Cortex of kidney (tissue), 1 donor: ENCODE measurements around the gene ANAPC1.
"Not testable (repeated sequence)": the region's sequence is repeated elsewhere in the genome, so short reads cannot be mapped to it uniquely, and the experiment has no call there.

Experiments used
- DNase-seq: peaks from one replicate; lab custom pipeline; 2025; lab: John Stamatoyannopoulos, UW

ANAPC1 gene

DNA sequence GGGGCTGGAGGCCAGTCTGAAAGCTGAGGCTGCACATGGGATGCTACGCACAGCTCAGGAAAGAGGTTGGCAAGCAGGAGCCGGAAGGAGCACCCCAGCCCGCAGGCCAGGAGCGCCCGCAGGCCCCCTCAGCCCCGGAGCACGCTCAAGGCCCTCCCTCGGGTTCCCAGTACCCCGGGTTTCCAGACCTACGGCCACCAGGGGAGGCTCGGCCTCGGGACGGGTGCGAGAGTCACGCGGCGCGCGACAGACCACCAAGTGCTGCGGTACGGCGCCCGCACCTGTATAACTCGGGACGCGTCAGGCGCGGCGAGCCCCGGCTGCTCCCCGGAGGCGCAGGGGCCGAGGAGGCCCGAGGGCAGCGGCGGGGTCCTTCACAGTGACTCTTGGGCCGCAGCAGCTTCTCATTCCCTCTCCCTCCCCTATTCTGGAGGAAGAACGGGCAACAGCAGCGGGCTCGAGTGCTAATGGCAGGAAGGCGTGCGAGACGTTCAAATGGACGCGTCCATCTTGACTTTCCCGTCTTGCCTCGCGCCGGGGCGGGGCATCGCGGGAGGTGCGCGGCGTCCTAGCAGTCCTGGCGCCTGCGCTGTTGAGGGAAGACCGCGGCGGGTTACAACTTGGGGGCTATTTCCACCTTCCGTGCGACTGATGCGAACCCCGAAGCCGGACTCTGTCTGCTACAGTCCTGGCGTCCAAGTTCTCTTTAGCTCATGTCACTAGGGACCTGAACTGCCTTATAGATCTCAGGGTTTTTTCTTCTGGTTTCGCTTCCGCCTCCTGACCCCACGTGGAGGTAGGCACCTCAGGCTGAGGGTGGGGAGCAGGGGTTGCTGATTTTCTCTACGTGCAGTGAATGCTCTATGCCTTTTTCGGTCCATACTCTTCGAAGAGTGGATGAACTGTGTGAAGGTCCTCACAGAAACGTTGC lies at the start of gene ANAPC1:
Gene ANAPC1, minus strand, starts transcription at position 533 of the 931 bp plus-strand sequence. CDS start 3,368 bp downstream, outside the sequence.
- DNase-seq: no peak

DNA sequence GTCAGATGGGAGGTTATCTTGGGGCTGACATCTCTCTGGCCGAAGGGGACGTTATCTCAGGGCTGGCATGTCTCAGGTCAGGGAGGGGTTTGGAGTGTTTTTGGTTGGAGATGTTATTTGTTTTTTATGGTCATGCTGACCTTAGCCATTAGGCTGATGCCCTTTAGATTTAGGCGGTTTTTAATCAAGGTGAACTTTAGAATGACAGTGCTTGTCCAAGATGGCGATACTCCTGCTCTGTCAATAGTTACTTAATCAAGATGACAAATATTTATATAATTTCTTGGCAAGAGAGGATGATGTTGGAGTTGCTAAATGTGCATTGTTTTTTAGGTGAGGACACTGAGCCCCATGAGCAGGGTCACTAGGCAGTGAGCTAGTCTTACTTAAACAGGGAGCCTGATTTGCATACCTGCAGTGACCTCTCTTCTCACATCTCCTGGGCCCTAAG lies 48.9 kb upstream of the ANAPC1 start:
- no peak for DNase-seq

- DNase-seq: no peak
Measured at GRCh38 chr2:111930875-111931274, 46.9 kb upstream of the ANAPC1 start.

DNA sequence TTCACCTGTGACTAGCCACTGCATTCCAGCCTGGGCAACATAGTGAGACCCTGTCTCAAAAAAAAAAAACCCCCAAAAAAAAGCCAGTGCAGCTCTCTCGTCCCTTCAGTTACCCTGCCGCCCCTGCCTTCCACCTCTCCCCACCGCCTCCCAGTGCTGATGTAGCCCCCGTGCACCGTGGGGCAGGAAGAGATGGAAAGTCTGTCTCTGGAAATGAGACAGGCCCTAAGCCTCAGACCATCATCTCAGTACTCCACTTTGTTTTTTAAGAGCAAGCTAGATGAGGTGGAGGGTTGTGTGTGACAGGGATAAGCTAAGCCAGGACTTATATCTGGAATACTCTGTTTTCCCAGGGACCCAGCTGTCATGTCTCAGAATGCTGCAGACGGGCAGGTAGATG lies 46.4 kb upstream of the ANAPC1 start:
- DNase-seq: no peak

GRCh38 chr2:111927723-111928122 lies 43.7 kb upstream of the ANAPC1 start:
- no peak for DNase-seq

- DNase-seq: no peak
Measured at GRCh38 chr2:111924617-111925107, 40.7 kb upstream of the ANAPC1 start.

DNA sequence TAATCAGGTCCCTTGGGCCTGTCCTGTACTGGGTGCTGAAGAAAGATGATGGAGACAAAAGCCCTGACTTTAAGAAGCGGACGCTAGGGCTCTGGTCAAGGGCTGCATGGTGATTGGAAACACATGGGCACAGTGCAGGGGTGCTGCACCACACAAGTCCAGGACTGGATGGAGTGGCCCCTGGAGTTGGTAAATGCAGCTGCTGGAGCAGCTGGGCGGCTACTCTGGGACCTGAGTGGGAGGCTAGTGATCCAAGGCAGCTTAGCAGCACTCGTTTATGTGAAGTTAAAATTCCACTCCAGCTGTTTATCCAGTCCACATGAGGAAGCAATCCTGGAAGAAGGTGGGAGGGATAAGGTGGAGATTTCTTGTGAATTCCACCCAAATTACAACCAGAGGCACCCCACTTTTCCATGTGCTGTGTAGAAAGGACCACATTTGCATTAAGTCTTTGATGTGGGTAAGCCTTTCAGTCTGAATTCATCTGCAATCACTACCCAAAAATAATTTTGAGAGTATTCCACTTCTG lies 39.3 kb upstream of the ANAPC1 start:
- DNase-seq: no peak

DNA sequence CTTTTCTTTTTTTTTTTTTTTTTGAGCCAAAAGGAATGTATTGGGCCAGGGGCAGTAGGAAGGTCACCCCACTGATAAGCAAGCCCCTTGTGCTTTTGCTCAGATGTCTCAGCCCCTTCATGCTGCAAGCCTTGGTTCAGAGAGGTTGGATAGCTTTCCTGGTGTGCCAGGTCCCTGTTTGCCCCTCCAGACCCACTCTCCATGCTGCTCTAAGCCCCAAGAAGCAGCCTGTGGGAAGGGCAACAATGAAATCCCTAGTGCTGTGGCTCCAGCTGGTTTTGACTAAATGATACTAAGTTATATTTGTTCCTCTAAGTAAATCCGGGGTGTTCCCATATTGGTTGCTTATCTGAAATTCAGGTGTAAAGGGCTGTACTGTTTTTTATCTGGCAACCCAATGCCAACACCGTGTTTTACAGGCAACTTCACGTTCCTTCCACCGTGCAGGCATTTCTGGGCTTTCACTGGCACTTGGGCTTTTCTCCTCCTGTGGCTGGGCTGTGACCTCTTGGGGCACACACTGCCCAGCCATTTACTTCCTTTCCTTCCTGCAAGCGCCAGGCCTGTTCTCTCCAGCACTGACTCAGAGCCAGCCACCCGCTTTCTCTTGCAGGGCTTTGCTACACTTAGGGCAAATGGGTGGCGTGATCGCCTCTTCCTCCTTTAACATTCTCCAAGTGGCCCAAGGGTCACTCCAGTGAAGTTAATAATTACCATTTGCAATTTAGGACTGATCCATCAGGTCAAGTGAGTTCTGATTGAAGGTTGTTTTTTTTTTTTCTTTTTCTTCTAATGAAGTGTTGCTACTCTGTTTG lies 36.0 kb upstream of the ANAPC1 start:
- no peak for DNase-seq

DNA sequence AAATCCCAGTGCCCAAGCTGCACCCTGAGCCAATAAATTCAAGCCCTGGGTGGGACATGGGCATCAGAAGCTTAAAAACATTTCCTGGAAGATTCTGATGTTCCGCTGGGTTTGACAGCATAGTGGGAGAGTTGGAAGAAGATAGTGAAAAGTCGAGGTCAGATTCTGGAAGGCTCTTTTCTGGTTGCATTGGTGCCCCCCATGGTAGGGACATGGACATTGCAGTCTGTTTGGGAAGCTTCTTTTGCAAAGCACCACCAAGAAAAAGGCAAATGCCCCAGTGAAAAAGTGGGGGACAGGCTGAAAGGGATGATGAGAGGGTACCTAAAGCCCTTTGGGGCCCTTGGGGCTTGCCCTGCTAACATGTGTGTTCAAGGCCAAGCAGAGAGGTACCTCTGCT lies 35.4 kb upstream of the ANAPC1 start:
- DNase-seq: no peak

GRCh38 chr2:111918383-111918806 lies 34.4 kb upstream of the ANAPC1 start:
- DNase-seq: no peak

DNA sequence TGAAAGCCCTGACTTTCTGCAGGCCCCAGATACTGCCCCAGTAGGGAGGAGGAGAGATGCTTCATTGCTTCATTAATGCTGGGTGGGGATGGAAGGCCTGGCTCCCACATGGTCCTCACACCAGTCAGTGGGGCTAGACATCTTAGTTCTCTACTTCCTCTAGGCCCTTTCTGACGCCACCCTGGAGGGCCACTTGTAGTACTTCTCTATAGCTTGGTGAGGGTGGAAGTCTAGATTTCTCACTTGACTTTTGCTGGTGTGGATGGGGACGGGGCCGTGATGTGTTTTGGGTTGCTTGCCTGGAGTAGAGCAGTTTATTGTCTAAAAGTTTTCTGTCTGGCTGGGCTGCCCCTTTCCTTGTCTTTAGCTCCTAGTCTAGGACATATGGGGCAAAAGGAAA lies 33.1 kb upstream of the ANAPC1 start:
- DNase-seq: no peak

DNA sequence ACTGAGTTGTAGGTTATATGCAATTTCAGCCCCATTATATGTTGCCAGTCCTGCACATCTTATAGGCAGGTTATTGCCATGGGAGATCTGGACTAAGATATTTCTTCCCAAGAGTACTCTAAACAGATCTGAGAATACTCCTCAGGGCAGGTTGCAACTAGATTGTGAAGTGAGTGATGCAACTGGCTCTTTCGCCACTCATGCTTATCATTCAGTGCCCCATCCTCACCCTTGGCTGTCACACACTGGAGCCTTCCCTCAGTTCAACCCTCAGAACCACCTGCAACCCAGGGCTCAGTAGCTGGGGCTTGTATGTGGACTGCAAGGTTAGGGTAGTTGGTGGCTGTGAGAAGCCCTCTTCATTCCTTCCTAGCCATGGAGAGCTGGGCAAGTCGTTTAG lies 28.6 kb upstream of the ANAPC1 start:
- DNase-seq: no peak

DNA sequence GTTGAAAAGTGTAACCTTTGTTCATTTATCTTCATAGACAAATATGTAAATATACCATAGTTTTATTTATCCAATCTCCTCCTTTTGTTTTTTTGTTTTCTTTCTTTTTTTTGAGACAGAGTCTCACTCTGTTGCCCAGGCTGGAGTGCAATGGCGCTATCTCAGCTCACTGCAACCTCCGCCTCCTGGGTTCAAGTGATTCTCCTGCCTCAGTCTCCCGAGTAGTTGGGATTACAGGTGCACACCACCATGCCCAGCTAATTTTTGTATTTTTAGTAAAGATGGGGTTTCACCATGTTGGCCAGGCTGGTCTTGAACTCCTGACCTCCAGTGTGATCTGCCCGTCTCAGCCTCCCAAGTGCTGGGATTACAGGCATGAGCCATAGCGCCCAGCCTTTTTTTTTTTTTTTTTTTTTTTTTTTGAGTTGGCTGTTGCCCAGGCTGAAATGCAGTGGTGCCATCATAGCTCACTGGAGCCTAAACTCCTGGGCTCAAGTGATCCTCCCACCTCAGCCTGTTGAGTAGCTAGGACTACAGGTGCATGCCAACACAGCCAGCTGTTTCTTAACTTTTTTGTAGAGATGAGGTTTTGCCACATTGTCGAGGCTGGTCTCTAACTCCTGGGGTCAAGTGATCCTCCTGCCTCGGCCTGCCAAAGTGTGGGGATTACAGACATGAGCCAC lies 27.4 kb upstream of the ANAPC1 start:
- DNase-seq: not testable (repeated sequence)

DNA sequence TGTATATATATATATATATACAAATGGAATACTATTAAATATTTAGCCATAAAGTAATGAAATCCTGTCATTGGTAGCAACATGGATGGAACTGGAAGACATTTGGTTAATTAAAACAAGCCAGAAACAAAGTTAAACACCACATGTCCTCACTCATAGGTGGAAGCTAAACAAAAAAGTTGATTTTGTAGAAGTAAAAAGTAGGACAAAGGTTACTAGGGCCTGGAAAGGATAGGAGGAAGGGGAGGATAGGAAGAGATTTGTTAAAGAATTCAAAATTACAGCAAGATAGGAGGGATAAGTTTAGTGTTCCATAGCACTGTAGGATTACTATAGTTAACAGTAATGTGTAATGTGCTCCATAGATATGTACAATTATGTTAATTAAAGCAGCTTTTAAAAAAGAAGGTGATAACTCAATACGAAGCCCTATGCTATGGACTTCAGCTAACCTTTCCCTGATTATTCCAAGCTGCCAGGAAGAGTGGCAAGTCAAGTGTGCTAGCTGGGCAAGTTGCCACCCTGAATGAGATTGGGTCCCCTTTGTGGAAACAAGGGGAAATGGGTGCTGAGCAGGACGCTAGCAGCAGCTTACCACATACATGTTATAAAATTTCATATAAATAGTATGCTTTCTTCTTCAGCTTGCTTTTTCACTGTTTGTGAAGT lies 26.8 kb upstream of the ANAPC1 start:
- no peak for DNase-seq

DNA sequence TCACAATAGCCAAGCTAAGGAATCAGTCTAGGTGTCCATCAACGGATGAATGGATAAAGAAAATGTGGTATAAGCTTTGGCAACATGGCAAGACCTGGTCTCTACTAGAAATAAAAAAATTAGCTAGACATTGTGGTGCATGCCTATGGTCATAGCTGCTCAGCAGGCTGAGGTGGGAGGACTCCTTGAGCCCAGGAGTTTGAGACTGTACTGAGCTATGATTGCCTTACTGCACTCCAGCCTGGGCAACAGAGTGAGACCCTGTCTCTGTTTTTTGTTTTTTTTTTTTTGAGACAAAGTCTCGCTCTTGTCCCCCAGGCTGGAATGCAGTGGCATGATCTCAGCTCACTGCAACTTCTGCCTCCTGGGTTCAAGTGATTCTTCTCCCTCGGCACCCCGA lies 26.0 kb upstream of the ANAPC1 start:
- DNase-seq: not testable (repeated sequence)

DNA sequence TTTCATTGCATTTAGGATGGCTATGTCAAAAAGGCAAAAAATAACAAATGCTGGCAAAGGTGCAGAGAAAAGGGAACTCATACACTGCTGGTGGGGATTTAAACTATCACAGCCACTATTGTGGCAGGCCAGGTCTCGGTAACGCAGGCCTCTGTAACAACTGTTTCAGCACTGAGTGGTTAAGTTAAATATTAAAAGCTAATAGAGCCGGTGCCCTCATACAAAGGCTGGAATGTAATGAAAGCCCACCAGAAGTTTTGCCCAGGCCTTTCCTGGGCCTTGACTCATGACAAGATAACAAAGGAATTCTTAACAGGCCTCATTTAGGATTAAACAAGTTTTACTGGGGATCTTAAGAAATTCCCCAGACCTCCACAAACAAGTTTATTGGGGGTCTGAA lies 25.1 kb upstream of the ANAPC1 start:
- DNase-seq: no peak

- DNase-seq: no peak
Measured at GRCh38 chr2:111908578-111908977, 24.6 kb upstream of the ANAPC1 start.

DNA sequence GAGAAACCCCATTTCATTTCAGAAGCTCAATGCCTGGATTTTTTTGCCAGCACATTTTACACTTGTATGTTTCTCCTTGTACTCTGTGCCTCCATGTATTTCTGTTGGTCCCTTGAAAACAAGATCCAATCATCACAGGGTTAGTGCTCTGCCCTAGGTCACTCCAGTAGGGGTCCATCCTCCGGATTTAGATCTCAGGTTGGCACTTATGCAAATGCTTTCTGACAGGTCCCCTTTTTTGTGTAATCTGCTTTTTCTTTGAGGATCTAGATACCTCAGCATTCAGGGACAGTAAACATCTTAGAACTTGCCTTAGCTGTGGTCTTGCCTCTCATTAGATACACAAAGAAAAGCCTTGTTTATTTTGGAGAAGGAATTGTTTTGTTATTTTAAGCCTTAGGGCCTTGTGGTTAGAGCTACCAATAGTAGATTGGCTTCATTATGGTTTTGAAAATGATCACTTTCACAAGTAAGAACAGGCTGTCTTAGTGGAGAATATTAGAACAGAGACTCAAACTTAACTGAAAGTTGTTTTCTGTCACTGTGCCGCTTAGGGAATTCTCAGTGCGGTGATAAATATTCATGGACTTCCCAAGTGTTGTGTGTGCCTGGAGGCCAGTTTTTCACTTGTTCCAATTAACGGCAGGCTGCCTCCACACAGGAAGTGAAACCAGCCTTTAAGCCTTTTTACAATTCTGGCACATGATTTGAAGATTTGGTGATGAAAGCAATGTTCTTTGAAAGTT lies 22.2 kb upstream of the ANAPC1 start:
- DNase-seq: no peak

DNA sequence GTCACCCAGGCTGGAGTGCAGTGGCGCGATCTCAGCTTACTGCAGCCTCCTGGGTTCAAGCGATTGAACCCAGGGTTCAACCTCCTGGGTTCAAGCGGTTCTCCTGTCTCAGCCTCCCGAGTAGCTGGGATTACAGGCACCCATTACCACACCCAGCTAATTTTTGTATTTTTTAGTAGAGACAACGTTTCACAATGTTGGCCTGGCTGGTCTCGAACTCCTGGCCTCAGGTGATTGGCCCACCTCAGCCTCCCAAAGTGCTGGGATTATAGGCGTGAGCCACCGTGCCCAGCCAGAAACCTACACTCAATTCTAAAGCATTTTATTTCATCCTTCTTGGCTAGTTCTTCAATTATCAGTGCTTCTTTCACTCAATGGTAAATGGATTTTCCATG lies 21.5 kb upstream of the ANAPC1 start:
- not testable (repeated sequence) for DNase-seq

DNA sequence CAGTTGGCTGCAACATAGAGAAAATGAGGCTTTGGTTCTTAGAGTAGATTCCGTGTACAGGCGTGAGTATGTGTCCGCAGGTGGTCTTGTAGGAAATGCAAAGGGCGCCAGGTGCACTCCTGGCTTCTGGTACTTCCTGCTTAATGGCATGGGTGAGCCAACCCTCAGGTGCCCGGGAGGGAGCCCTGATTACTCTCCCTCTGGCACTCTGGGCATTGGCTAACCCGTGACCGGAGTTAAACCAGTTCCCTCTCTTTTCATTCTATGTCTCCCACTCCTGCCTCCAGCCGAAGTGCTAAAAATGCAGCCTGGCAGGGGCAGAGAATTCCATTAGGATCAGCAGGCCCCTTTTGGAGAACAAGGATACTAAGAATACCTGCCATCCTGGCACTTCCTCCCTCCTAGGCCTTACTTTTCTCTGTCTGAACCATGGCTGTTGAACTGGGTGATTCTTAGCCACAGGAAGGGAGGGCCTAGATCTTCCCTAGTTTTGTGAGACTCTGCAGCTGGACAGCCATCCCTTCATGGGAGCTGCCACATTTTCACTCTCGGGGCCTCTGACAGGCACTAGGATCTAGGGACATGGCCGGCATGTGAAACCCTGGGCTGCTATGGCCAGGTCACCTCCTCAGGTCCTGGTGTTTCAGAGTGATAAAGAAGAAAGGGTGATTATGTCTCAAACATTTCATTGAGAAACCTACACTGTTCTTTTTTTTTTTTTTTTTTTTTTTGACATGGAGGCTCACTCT lies 20.9 kb upstream of the ANAPC1 start:
- DNase-seq: no peak
